ENCODE measurements around the gene DUSP23.

DUSP23 gene

GRCh38 chr1:159786465-159786864 is 5.7 kb downstream of the DUSP23 start:
- no peak for DNase-seq (ENCODE audit: low spot score)

- DNase-seq (ENCODE audit: low spot score): no peak
These were observed 6.2 kb downstream of the DUSP23 start for GRCh38 chr1:159786966-159787365.

- DNase-seq (ENCODE audit: low spot score): no peak
These were observed 9.6 kb downstream of the DUSP23 start for GRCh38 chr1:159790237-159790917.

GRCh38 chr1:159791031-159791430 is 10.3 kb downstream of the DUSP23 start:
- DNase-seq (ENCODE audit: low spot score): no peak

- DNase-seq (ENCODE audit: low spot score): no peak
These were observed 10.7 kb downstream of the DUSP23 start for GRCh38 chr1:159791461-159791860.

- no peak for DNase-seq (ENCODE audit: low spot score)
These were observed 14.8 kb downstream of the DUSP23 start for GRCh38 chr1:159795534-159795933.

- DNase-seq (ENCODE audit: low spot score): peak; percentile 83
These were observed 18.1 kb downstream of the DUSP23 start for GRCh38 chr1:159798893-159799292.

- no peak for DNase-seq (ENCODE audit: low spot score)
These were observed 18.8 kb downstream of the DUSP23 start for GRCh38 chr1:159799446-159799985.

GRCh38 chr1:159800177-159800930 is 19.6 kb downstream of the DUSP23 start:
- no peak for DNase-seq (ENCODE audit: low spot score)

- no peak for DNase-seq (ENCODE audit: low spot score)
These were observed 21.3 kb downstream of the DUSP23 start, which contains the start of gene FCRL6 for GRCh38 chr1:159802111-159802510. Gene FCRL6 (plus strand): TSS chr1:159802360. CDS start chr1:159802425, 65 bp downstream.

- no peak for DNase-seq (ENCODE audit: low spot score)
These were observed 23.4 kb downstream of the DUSP23 start for GRCh38 chr1:159803956-159804689.

GRCh38 chr1:159804924-159805323 is 24.2 kb downstream of the DUSP23 start:
- DNase-seq (ENCODE audit: low spot score): peak; percentile 17

- no peak for DNase-seq (ENCODE audit: low spot score)
These were observed 35.2 kb downstream of the DUSP23 start for GRCh38 chr1:159815926-159816325.

- peak; percentile 82 for DNase-seq (ENCODE audit: low spot score)
These were observed 36.7 kb downstream of the DUSP23 start for GRCh38 chr1:159817276-159818041.

- DNase-seq (ENCODE audit: low spot score): peak; percentile 54
These were observed 40.6 kb downstream of the DUSP23 start for GRCh38 chr1:159821171-159821867.

GRCh38 chr1:159823406-159823805 is 42.6 kb downstream of the DUSP23 start:
- DNase-seq (ENCODE audit: low spot score): no peak

- DNase-seq (ENCODE audit: low spot score): no peak
These were observed 44.8 kb downstream of the DUSP23 start for GRCh38 chr1:159825564-159825963.

GRCh38 chr1:159826441-159827101 is 45.8 kb downstream of the DUSP23 start, which contains the start of gene SLAMF8:
Gene SLAMF8 (plus strand): TSS chr1:159826873. CDS start chr1:159826899, 26 bp downstream.
- no peak for DNase-seq (ENCODE audit: low spot score)

- no peak for DNase-seq (ENCODE audit: low spot score)
These were observed 46.3 kb downstream of the DUSP23 start for GRCh38 chr1:159827102-159827490.

GRCh38 chr1:159827549-159827948 is 46.8 kb downstream of the DUSP23 start:
- DNase-seq (ENCODE audit: low spot score): no peak

Measured in RKO (cell line).